Right forelimb (tissue), 1 donor: ENCODE results near the gene LPCAT3.

Experiments
- DNase-seq: peaks from one replicate; pipeline ENCODE4 v3.0.0-alpha.2; 2018

LPCAT3 gene

DNA sequence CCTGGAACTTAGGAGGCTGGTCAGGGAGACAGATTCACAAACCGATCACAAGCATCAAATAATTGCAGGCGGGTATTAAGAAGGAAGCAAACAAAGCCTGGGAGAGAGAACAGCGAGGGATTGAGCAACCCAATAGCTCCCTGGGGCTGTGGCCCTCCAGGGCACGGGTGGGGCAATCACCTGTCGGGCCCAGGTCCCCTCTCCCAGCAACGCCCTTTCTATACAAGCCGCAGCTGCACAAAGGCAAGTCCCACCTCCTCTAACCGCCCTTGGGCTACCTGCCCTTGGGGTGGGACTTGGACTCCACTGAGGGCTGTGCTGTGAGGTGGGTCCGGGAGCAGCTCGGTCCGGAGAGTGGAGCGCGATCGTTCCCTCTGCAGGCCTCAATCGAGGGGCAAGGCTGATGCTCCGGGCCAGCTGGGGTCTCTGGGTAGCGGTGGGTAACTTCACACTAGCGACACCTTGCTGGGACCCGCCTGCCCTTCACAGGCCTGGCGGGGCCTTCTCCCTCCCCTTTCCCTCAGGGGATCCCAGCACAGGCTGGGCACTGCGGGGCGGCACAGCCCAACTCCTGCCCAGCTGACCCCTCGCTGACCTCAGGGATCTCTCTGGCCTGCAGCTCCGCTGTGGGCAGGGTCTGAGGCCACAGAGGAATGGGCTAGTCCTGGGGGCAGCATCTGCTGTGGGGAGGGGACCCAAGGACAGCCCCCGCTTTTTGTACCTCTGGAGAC, 55.8 kb downstream of the LPCAT3 start:
- no peak for DNase-seq

DNA sequence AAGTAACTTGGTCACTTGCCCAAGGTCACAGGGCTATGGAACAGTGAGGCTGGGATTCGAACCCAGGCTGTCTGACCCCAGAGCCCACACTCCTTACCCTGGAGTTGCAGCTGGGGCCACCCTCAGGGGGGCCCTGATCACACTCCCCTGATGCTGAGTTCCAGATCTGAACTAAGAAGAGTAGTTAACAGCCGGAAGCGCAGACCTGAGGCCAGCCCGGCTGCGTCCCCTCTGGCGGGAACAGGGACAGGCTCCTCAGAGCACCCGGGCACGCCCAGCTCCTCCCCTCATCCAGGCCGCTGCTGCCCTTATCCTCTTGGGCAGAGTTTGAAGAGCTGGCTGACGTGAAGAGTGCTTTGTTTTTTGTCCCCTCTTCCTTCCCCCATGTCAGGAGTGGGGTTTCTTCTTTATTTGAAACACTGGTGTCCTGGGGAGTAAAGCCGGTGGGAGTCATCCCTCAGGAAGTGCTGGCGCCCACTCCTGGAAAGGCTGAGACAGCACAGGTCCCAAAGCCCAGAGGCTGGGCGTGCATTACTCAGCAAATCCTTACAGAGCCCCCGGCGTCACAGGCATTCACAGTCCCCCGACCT, 56.5 kb downstream of the LPCAT3 start:
- DNase-seq: peak; percentile 64

- DNase-seq: peak; percentile 48
Observed at GRCh38 chr12:6961278-6961694, 57.0 kb downstream of the LPCAT3 start.

DNA sequence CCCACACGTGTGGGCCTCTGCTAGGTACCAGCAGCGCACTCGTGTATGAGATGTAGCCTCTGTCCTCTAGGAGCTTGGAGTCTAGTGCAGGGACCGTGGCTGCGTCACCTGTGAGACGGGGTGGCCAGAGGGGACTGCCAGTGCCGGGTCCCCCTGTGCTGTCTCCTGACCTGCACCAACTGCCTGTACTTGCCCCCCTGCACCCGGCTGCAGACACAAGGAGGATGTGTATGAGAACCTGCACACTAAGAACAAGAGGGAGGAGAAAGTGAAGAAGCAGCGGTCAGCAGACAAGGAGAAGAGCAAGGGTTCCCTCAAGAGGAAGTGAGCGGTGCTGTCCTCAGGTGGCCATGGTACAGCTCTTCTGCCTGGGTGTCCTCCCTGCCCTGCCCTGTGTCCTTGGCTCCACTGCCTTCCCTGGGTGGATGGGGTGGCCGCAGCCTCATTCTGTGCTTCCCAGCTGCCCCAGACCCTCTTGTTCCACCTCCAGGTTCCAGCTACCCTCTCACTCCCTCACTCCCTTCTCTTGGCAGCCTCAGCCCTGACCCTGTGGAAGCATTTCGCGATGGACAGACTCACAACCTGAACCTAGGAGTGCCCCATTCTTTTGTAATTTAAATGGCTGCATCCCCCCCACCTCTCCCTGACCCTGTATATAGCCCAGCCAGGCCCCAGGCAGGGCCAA, 57.5 kb downstream of the LPCAT3 start:
- DNase-seq: no peak

- no peak for DNase-seq
Observed at GRCh38 chr12:6959805-6960592, 58.3 kb downstream of the LPCAT3 start.

- DNase-seq: no peak
Observed at GRCh38 chr12:6959058-6959804, 59.0 kb downstream of the LPCAT3 start.

GRCh38 chr12:6958609-6959057, 59.6 kb downstream of the LPCAT3 start:
- DNase-seq: no peak

DNA sequence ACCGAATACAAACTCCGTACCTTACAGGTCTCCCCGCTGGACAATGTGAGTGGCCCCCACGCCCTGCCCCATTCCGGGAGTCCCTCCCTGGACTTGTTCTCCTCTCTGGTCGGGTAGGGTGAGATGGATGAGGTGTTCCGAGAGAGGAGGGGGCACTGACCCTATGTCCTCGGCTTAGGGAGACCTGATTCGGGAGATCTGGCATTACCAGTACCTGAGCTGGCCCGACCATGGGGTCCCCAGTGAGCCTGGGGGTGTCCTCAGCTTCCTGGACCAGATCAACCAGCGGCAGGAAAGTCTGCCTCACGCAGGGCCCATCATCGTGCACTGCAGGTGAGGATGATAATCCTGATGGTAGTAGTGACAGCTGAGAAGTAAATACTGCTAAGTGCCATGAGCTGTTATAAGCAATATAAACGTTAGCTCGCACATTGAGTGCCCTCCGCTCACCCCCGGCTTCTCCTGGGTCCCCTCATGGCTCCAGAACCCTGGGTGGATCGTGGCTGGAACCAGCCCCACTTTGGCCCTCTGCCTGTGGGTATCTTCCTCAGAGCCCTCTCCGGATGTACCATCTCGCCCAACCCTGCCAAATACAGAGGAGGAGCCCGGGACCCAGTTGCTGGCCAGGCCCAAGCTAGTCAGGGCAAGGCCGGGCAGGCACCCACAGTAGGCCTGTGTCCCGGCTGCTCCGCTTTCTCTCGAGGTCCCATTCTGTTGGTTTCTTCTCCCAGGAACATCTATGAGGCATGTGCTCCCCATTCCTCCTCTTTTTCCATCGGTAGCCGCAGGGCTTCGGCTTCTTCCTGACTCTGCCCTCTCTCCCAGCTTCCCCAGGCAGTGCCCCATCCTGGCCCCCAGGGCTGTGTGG, 60.3 kb downstream of the LPCAT3 start:
- DNase-seq: no peak

DNA sequence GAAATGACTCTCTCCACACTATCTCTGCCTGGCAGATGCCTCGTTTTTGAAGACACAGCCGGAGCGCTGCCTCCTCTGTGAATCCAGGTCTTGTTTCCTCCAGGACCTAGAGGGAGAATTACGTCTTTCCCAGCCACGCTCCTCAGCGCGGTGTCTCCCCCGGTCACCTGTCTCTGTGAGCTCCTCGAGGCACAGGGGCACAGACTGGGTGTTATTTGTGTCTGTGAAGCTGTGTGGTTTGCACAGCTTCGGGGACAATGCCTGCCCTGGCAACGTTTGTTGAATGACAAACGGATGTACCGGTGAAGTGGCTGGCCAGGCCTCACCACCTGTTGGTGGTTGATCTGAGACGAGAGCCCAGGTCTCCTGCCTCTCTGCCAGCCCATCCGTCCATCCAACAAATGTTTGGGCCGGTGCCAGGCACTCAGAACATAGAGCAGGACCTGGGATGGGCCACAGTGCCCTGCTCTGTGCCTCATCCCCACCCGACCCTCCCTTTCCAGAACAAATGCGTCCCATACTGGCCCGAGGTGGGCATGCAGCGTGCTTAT, 61.0 kb downstream of the LPCAT3 start:
- no peak for DNase-seq

DNA sequence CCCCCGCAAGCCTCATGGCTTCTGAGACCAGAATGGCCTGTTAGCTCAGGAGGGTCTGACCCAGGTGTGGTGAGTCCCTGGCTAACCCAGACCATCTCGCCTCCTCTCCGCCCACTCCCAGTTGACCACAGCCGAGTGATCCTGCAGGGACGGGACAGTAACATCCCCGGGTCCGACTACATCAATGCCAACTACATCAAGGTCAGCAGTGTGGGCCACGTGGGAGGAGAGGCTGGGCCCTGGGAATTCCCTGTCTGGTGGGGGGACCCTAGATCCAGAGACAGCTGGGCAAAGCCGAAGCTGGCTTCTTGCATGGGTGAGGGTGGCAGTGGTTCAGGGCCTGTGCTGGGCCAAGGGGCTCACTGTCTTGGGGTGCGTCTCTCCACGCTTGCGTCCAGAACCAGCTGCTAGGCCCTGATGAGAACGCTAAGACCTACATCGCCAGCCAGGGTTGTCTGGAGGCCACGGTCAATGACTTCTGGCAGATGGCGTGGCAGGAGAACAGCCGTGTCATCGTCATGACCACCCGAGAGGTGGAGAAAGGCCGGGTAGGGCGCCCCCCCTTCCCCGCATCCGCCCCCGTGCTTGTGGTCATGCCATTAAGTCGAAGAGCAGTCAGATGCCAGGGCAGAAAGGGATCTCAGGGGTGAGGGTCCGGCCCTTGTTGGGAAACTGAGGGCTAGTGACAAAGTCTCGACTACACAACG, 62.1 kb downstream of the LPCAT3 start:
- no peak for DNase-seq

- no peak for DNase-seq
Observed at GRCh38 chr12:6955108-6956020, 62.9 kb downstream of the LPCAT3 start.

- no peak for DNase-seq
Observed at GRCh38 chr12:6954316-6955107, 63.8 kb downstream of the LPCAT3 start.

- peak; percentile 85 for DNase-seq
Observed at GRCh38 chr12:6953442-6954315, 64.6 kb downstream of the LPCAT3 start.

DNA sequence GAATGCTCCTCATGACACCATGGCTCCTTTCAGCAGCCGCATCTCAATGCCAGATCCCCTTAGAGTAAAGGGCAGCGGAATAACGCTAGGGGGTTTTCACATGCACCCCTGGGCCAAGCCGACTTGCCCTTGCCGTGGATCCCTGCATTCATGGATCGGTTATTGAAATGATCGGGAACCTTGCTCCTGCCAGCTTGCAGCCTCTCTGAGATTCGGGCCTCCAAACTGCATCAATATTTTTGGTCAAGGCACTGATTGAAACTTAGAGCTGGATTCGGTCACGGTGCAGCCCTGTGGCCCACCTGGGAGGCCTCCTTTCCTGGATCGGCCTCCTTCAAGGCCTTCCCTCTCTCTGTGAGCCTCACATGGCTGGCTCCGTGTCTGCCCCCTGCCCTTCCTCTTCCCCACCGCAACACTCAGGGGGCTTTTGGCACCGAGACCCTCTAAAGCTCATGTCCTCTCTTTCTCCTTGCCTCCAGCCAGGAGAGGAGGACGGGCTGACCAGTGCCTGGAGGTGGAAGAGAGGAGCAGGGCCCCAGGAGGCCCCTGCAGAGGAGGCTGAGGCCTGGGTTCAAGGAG, 65.3 kb downstream of the LPCAT3 start:
- DNase-seq: no peak

- DNase-seq: peak; percentile 44
Observed at GRCh38 chr12:6952121-6952862, 66.0 kb downstream of the LPCAT3 start.

- no peak for DNase-seq
Observed at GRCh38 chr12:6951551-6952120, 66.6 kb downstream of the LPCAT3 start.
